A549 (cell line): ENCODE results near the gene MITF. TPM values are rescaled to one million over a fixed set of nuclear protein-coding genes. Genes with fewer than 3 reads are reported as not detected.
A peak's percentile ranks its signal among the peaks of the same experiment; 100 is the strongest.

Source experiments
- ATAC-seq, 2 experiments: fragments of 200-7000 bp in 1 of 2; fragments of >200 bp in 1 of 2; cut with Nextera tagmentation in 1 of 2; cut with Tn5 transposase in 1 of 2; 3 replicates each; pipeline versions ENCODE4 v1.8.0 to v1.9.1; 2018 to 2020; ENCODE audit warnings: mild to moderate bottlenecking in 1 of 2, moderate library complexity in 1 of 2
- CTCF ChIA-PET: fragments of 300-600 bp; sonication (Branson Sonifier 250); formaldehyde crosslinking; extraction: SDS; loops from one replicate; lab custom pipeline; 2021; ENCODE audit warnings: antibody characterized with exemption, inconsistent platforms; lab: Yijun Ruan, JAX
- POLR2A ChIA-PET: fragments of 350-600 bp; formaldehyde crosslinking; extraction: SDS; loops from one replicate; lab custom pipeline; 2021; ENCODE audit warnings: antibody characterized with exemption, inconsistent platforms; lab: Yijun Ruan, JAX
- DNase-seq, 2 experiments: peaks; one replicate each; pipeline versions ENCODE4 v3.0.0 to v3.0.0-alpha.2; 2011 to 2016; ENCODE audit warnings: low read depth in 1 of 2, low spot score in 1 of 2
- FAIRE-seq: peaks from 2 replicates; lab custom pipeline; 2011; peaks lifted over from hg19 to GRCh38; lab: Jason Lieb, UNC
- H3K27ac ChIP-seq, 2 experiments: fragments of >200 bp; sonication (Bioruptor Twin); formaldehyde crosslinking; 3 replicates each; pipeline ENCODE4 v1.5.1; 2016 to 2017
- H3K4me1 ChIP-seq: fragments of >200 bp; sonication (Bioruptor Twin); formaldehyde crosslinking; 3 replicates; pipeline ENCODE4 v1.6.1; 2016
- H3K4me2 ChIP-seq: fragments of >200 bp; sonication (Bioruptor Twin); formaldehyde crosslinking; 3 replicates; pipeline ENCODE4 v1.6.1; 2016
- H3K4me3 ChIP-seq: fragments of >200 bp; sonication (Bioruptor Twin); formaldehyde crosslinking; 3 replicates; pipeline ENCODE4 v1.5.1; 2016
- H3K9me3 ChIP-seq: fragments of >200 bp; sonication (Bioruptor Twin); formaldehyde crosslinking; 3 replicates; pipeline ENCODE4 v1.6.1; 2016
- E2F6 ChIP-seq: IDR thresholded peaks from 2 replicates; pipeline ENCODE4 v1.6.1; 2012; ENCODE audit warnings: low read depth, borderline replicate concordance
- EHMT2 ChIP-seq: fragments of 200-600 bp; sonication (generic); IDR thresholded peaks from 2 replicates; pipeline ENCODE4 v1.6.1; 2016; ENCODE audit warnings: antibody characterized with exemption, low read depth, mild to moderate bottlenecking, moderate library complexity
- FOSL2 ChIP-seq, 2 experiments: fragments of 450-650 bp in 1 of 2; fragments of >200 bp in 1 of 2; sonication (Bioruptor Twin) in 1 of 2; formaldehyde crosslinking; IDR thresholded peaks; 2 replicates each; pipeline versions ENCODE4 v1.5.0 to v1.6.1; 2016 to 2020; ENCODE audit warnings: mild to moderate bottlenecking in 1 of 2, moderate library complexity in 1 of 2
- GATA3 ChIP-seq: IDR thresholded peaks from 2 replicates; pipeline ENCODE4 v1.6.1; 2012; ENCODE audit warnings: borderline replicate concordance
- HEYL ChIP-seq: fragments of 250-450 bp; sonication (Bioruptor Pico); IDR thresholded peaks from 2 replicates; pipeline ENCODE4 v1.8.0; 2021; ENCODE audit warnings: mild to moderate bottlenecking, moderate library complexity
- JUN ChIP-seq, 2 experiments: fragments of >200 bp; sonication (Bioruptor Twin); formaldehyde crosslinking; IDR thresholded peaks; 2 replicates in 1 of 2; 3 replicates in 1 of 2; pipeline ENCODE4 v1.6.1; 2016 to 2017
- PHF8 ChIP-seq: fragments of 200-600 bp; sonication (generic); IDR thresholded peaks from 2 replicates; pipeline ENCODE4 v1.6.1; 2016; ENCODE audit warnings: low read depth, mild to moderate bottlenecking, antibody characterized with exemption, moderate library complexity, borderline replicate concordance
- POLR2AphosphoS2 ChIP-seq: conservative IDR thresholded peaks from 2 replicates; pipeline ENCODE4 v1.6.1; 2012; ENCODE audit warnings: low read length, improper control_type of control experiment, inconsistent platforms
- RFX5 ChIP-seq: fragments of 450-650 bp; IDR thresholded peaks from 2 replicates; pipeline ENCODE4 v1.7.1; 2014; ENCODE audit warnings: antibody characterized with exemption, mild to moderate bottlenecking, moderate library complexity
- RNF2 ChIP-seq: fragments of 200-600 bp; sonication (generic); IDR thresholded peaks from 2 replicates; pipeline ENCODE4 v1.6.1; 2016; ENCODE audit warnings: low read depth, mild to moderate bottlenecking, antibody characterized with exemption, moderate library complexity, borderline replicate concordance
- SMC3 ChIP-seq: fragments of >200 bp; sonication (Bioruptor Twin); formaldehyde crosslinking; IDR thresholded peaks from 3 replicates; pipeline ENCODE4 v1.6.1; 2018; ENCODE audit warnings: inconsistent platforms
- ZSCAN20 ChIP-seq: fragments of 250-450 bp; sonication (Bioruptor Pico); IDR thresholded peaks from 2 replicates; pipeline ENCODE4 v1.8.0; 2022; ENCODE audit warnings: mild to moderate bottlenecking, moderate library complexity
- WGBS: methylation state at CpG from one replicate; pipeline ENCODE4 v1.1.6; 2017; ENCODE audit errors: missing lambda C conversion rate; 5-methylcytosine and 5-hydroxymethylcytosine counted together
- polyA plus RNA-seq, 4 experiments: library from polyadenylated mRNA; depleted of rRNA in 3 of 4; stranded (reverse); fragments of >200 nt; fragmentation: RNase III in 1 of 4; extraction: RNeasy Plus Mini Kit Qiagen cat#74134 plus additional on column Dnase treatment in 1 of 4; gene quantifications; 2 replicates in 3 of 4; 3 replicates in 1 of 4; pipeline ENCODE4 v1.2.3, GENCODE V29; 2011 to 2017
- TF ChIP-seq, protein P1 (sequence below): IDR thresholded peaks from 2 replicates; pipeline ENCODE4 v1.6.1; 2012
- TF ChIP-seq, protein P2 (sequence below): fragments of 450-650 bp; IDR thresholded peaks from 2 replicates; pipeline ENCODE4 v1.6.1; 2014; ENCODE audit warnings: antibody characterized with exemption
- TF ChIP-seq, protein P3 (sequence below): fragments of 200-600 bp; sonication (generic); IDR thresholded peaks from 2 replicates; pipeline ENCODE4 v1.6.1; 2016; ENCODE audit warnings: antibody characterized with exemption, mild to moderate bottlenecking, moderate library complexity

The MITF gene
- polyA plus RNA-seq, 2 of the 4 experiments (the other 2 are of a cell fraction), result 14.3 to 15.9 TPM

DNA sequence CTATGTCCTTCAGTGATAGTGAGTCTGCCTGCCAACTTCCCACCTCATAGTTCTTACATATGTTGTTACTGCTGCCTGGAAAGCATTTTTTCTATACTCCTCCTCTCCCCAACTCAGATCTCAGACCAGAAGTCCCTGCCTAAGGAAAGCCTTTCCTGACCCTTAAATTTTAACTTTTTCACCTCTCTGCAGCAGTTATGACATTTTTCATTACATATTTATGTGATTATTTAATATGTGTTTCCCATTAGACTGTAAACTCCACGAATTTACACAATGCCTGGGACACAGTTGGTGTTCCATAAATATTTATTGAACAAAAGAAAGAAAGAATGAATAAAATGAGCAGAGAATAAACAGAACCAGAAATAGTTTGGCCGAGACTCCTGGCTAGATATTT is 125.5 kb downstream of the MITF start:
- peaks cover 44% of the 10 kb centered on the region for H3K4me1 ChIP-seq
- CTCF ChIA-PET, result interaction anchor here (3.0 kb wide), 1 partner anchor 174 kb away, joined by 16 read pairs; no protein-coding TSS in a partner anchor
- TF ChIP-seq EHMT2 (0 out of 2 replicates have a peak, but pooled peaks have one; percentile 10), RNF2 (no peak)
- TF ChIP-seq, all 56 proteins: peak for 1
- Histone ChIP-seq H3K4me2 (peak overlapping the region; percentile 89), H3K9me3 (no peaks in the 10 kb centered on the region), H3K27ac (peak overlapping the region; percentile 80 to 85), H3K4me3 (no peak overlapping the region)
- ATAC-seq (no peak), DNase-seq (no peak), FAIRE-seq (no peak)
- 27% methylated on average over 2 of the region's 2 CpGs for WGBS
- POLR2A ChIA-PET, result interaction anchor here (1.6 kb wide), 1 partner anchor 11 kb away, joined by 4 read pairs; no protein-coding TSS in a partner anchor

DNA sequence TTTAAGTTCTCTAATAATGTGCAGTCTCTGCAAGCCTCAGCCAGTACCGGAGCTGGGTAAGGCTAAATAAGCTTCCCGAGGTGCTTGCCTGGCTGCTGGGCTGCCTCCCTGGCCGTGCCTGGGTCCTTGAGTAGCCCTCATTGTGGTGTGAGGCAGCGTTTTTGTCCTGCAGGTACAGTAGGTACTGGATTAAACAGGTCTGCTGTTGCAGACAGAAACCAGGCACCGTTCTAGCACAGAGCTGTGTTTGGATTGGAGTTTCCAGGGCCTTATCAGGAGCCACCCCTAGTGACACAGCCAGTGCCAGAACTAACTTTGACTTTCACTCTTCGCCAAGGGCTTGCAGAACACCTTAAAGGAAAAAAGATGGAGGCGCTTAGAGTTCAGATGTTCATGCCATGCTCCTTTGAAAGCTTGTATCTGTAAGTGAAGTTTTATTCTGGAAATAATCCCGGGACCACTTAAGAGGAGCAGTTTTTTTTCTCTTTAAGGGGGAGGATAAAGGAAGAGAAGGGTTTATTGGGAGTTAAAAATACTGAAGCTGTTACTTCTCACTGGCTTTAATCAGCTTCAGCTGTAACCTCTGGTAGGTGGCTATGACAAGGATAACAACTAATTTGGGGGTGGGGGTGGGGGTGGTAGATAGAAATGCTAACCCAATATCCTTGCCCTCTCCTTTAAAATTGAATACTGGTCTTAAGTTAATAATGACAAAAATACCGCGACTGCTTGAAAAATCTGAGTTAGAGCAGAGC is 126.8 kb downstream of the MITF start:
- WGBS, result 3% methylated on average over 7 of the region's 10 CpGs
- ChIA-PET CTCF (interaction anchor here (0.6 to 3.0 kb wide), 6 partner anchors 10 to 745 kb away, joined by 3 to 16 read pairs (median 4); no protein-coding TSS in a partner anchor), POLR2A (interaction anchor here (0.6 to 1.6 kb wide), 3 partner anchors 9 to 175 kb away, joined by 3 to 5 read pairs (median 4); no protein-coding TSS in a partner anchor)
- peak overlapping the region; percentile 80 to 85 for H3K27ac ChIP-seq
- DNase-seq (peak in 1 of 2 experiments; percentile 65), FAIRE-seq (peak; percentile 51)
- H3K4me3 ChIP-seq, result peak overlapping the region; percentile 45
- H3K4me1 ChIP-seq, result peaks cover 56% of the 10 kb centered on the region
- TF ChIP-seq, protein P1, sequence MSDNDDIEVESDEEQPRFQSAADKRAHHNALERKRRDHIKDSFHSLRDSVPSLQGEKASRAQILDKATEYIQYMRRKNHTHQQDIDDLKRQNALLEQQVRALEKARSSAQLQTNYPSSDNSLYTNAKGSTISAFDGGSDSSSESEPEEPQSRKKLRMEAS, result 0 out of 2 replicates have a peak, but pooled peaks have one; percentile 31
- peak in 1 of 2 experiments; percentile 35; a peak in 1 of 5 replicates for TF ChIP-seq JUN (IDR thresholded peaks at IDR 0.05)
- no peak for TF ChIP-seq GATA3
- TF ChIP-seq, all 56 proteins: peak for 2
- Histone ChIP-seq H3K4me2 (peak overlapping the region; percentile 89), H3K9me3 (no peaks in the 10 kb centered on the region)
- peak; percentile 86 for ATAC-seq

DNA sequence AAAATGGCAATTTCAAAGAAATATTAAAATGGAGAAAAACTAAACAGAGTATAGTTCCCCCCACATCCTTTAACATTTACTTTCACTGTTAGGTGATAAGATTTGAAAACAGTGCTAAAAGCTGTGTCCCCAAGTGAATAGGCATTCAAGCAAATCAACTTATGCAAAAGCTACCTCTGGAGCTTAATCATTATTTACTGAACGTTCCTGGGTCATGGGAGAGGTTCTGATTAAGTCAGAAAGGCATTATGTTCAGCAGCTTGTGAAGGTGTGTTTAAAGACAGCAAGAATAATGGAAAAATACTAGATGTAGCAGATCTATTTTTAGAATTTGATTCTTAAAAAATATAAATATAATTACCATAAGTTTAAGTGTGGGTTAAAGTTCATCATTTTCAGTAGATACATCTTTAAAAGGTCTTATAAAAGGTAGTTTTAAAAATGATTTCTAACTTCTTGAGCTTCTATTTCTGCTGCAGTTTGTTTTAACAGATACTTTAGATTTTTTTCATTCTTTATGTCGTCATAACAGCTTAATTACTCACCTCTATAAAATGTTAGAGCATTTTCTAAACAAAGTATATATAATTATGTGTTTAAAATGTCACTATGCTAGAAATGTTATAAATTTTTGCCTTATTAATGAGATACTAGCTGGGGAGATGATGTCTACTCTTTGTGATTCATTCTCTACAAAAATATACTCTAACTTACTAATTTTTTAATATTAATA is 127.9 kb downstream of the MITF start:
- TF ChIP-seq E2F6, result no peak
- TF ChIP-seq, protein P2, sequence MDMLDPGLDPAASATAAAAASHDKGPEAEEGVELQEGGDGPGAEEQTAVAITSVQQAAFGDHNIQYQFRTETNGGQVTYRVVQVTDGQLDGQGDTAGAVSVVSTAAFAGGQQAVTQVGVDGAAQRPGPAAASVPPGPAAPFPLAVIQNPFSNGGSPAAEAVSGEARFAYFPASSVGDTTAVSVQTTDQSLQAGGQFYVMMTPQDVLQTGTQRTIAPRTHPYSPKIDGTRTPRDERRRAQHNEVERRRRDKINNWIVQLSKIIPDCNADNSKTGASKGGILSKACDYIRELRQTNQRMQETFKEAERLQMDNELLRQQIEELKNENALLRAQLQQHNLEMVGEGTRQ, result no peak
- TF ChIP-seq RFX5, result no peak
- TF ChIP-seq, protein P3, sequence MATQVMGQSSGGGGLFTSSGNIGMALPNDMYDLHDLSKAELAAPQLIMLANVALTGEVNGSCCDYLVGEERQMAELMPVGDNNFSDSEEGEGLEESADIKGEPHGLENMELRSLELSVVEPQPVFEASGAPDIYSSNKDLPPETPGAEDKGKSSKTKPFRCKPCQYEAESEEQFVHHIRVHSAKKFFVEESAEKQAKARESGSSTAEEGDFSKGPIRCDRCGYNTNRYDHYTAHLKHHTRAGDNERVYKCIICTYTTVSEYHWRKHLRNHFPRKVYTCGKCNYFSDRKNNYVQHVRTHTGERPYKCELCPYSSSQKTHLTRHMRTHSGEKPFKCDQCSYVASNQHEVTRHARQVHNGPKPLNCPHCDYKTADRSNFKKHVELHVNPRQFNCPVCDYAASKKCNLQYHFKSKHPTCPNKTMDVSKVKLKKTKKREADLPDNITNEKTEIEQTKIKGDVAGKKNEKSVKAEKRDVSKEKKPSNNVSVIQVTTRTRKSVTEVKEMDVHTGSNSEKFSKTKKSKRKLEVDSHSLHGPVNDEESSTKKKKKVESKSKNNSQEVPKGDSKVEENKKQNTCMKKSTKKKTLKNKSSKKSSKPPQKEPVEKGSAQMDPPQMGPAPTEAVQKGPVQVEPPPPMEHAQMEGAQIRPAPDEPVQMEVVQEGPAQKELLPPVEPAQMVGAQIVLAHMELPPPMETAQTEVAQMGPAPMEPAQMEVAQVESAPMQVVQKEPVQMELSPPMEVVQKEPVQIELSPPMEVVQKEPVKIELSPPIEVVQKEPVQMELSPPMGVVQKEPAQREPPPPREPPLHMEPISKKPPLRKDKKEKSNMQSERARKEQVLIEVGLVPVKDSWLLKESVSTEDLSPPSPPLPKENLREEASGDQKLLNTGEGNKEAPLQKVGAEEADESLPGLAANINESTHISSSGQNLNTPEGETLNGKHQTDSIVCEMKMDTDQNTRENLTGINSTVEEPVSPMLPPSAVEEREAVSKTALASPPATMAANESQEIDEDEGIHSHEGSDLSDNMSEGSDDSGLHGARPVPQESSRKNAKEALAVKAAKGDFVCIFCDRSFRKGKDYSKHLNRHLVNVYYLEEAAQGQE, result no peak
- no peak for TF ChIP-seq PHF8
- TF ChIP-seq SMC3, result no peak
- TF ChIP-seq HEYL, result no peak
- no peak for TF ChIP-seq FOSL2 (IDR thresholded peaks at IDR 0.05)
- peak; percentile 27; the same call in 1 of the 2 replicates for TF ChIP-seq FOSL2 (CRISPR knock-in tag; IDR thresholded peaks at IDR 0.05)
- TF ChIP-seq GATA3, result peak; percentile 34; the same call in 1 of the 2 replicates
- TF ChIP-seq POLR2AphosphoS2, result no peak
- TF ChIP-seq ZSCAN20 (CRISPR knock-in tag), result no peak
- Histone ChIP-seq H3K9me3 (no peaks in the 10 kb centered on the region), H3K4me1 (peaks cover 66% of the 10 kb centered on the region), H3K27ac (peak overlapping the region; percentile 80 to 85), H3K4me3 (peak overlapping the region; percentile 45), H3K4me2 (peak overlapping the region; percentile 89)
- WGBS, result 2% methylated on average over 2 of the region's 2 CpGs
- peak in 1 of 2 experiments; percentile 20; a peak in 2 of 6 replicates for ATAC-seq
- FAIRE-seq, result peak; percentile 95
- CTCF ChIA-PET, result interaction anchor here (0.6 to 3.0 kb wide), 6 partner anchors 11 to 746 kb away, joined by 3 to 16 read pairs (median 3); no protein-coding TSS in a partner anchor
- peak in 1 of 2 experiments; percentile 60 for DNase-seq
- POLR2A ChIA-PET, result no interaction called here
